HUES6 (cell line): ENCODE measurements around the gene SIN3B.

Experiments
- H3K27ac ChIP-seq: 2 replicates; pipeline ENCODE4 v1.7.0; 2013; ENCODE audit warnings: low read depth, mild to moderate bottlenecking, low read length, inconsistent platforms
- H3K27me3 ChIP-seq: 2 replicates; pipeline ENCODE4 v1.6.1; 2013; ENCODE audit warnings: low read length; ENCODE audit not compliant: control insufficient read depth, insufficient read depth
- H3K36me3 ChIP-seq: 2 replicates; pipeline ENCODE4 v1.6.1; 2013; ENCODE audit warnings: low read length; ENCODE audit not compliant: control insufficient read depth, insufficient read depth
- H3K4me1 ChIP-seq: 2 replicates; pipeline ENCODE4 v1.6.1; 2013; ENCODE audit warnings: low read length; ENCODE audit not compliant: control insufficient read depth, insufficient read depth
- H3K4me3 ChIP-seq: 2 replicates; pipeline ENCODE4 v1.5.1; 2013; ENCODE audit warnings: low read depth, low read length
- H3K9ac ChIP-seq: one replicate; pipeline ENCODE4 v1.6.1; 2013; ENCODE audit warnings: mild to moderate bottlenecking, low read length
- H3K9me3 ChIP-seq: 2 replicates; pipeline ENCODE4 v1.6.1; 2013; ENCODE audit warnings: low read depth, low read length; ENCODE audit not compliant: control insufficient read depth, insufficient read depth

SIN3B gene

DNA sequence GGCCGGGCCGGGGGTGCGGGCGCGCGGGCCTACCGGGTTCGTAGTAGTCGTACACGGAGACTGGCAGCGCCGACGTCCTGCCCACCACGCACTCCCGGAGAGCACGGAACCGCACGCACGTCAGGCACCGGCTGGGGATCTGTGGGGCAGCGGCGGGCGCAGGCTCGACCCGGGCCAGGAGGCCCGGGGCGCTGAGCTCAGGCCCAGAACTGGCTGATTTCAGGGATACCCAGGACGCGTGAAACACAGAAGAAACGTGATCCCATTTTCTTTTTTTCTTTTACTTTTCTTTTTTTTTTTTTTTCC, 68.6 kb downstream of the SIN3B start:
- Histone ChIP-seq H3K27ac (no peak overlapping the region), H3K9me3 (no peaks in the 10 kb centered on the region), H3K4me1 (no peaks in the 10 kb centered on the region), H3K27me3 (peaks cover 15% of the 10 kb centered on the region), H3K9ac (peak overlapping the region; percentile 13), H3K4me3 (peak overlapping the region; percentile 63), H3K36me3 (no peaks in the 10 kb centered on the region)

DNA sequence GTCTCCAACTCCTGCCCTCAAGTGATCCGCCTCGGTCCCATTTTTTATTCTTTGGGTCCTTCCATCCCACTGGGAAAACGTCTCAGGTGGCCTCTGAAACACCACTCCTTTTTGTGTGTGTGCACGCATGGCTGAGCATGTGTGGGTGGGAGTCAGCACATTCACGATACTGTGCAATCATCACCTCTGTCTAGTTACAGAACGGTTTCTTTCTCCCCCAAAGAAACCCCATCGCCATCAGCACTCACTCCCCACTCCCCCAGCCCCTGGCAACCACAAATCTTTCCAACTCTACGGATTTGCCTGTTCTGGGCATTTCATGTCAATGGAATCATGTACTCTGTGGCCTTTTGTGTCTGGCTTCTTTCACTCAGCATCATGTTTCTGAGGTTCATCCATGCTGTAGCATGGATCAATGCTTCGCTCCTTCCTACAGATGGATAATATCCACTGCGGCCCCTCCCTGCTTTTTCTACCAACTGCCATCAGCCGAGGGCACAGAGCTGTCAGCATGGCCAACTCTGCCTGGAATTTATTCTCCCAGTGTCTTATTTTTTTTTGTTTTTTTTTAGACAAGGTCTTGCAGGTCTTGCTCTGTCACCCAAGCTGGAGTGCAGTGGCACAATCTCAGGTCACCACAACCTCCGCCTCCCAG, 69.3 kb downstream of the SIN3B start:
- peaks cover 15% of the 10 kb centered on the region for H3K27me3 ChIP-seq
- no peak overlapping the region for H3K9ac ChIP-seq
- no peaks in the 10 kb centered on the region for H3K36me3 ChIP-seq
- no peak overlapping the region for H3K4me3 ChIP-seq
- no peaks in the 10 kb centered on the region for H3K9me3 ChIP-seq
- H3K27ac ChIP-seq = no peak overlapping the region
- H3K4me1 ChIP-seq = no peaks in the 10 kb centered on the region

DNA sequence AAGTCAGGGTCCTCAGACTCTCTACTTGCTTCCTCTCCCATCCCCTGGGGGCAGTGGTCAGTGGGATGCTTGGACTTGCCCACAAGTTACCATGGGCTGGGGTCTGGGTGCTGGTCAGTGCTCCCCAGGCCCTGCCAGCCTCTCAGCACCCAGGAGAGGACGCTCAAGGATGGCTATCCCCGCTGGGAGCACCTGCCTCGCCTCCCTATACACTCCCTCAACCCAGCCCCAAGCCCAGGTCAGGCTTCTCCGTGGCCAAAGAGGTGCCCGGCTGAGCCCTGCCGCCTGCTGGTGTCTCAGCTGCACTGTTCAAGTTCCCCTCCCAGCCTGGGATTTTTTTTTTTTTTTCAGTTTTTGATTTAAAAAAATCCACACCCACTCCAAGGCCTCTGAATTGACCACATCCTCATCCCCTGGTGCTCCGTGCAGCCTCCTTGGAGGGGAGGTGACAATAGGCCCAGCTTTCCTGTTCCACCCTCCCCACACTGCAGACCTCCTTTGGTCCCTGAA, 70.4 kb downstream of the SIN3B start:
- Histone ChIP-seq H3K9ac (no peak overlapping the region), H3K4me1 (no peaks in the 10 kb centered on the region), H3K27ac (no peak overlapping the region), H3K4me3 (no peak overlapping the region), H3K27me3 (peaks cover 15% of the 10 kb centered on the region), H3K36me3 (no peaks in the 10 kb centered on the region), H3K9me3 (no peaks in the 10 kb centered on the region)

DNA sequence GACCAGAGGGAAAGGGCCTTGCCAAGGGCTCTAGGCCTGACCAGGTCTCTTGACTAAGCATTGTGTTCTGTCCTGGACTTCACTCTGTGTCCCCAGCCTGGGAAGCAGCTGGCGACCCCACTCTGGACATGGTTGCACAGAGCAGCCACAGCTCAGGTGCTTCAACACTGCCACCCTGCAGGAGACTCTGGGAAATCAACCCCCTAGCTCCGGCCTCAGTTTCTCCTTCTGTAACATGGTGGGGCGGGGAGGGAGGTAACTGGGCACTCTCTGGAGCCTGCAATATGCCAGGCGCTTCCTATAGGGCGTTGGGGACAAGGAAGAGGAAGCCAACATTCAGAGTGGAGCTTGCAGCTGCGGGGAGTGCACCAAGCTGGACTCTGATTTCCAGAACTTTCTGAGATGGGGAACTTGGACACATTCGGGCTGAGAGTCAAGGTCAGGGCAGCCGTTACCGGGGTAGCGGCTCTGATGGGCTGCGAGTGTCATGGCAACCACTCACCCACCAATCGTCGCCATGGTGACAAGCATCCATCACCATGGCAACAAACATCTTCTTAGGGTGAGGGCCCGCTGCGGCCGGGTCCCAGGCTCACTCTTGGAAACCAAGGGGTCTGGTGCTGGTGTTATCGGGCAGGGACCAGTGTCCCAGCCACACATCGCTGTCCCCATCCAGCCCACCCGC, 72.4 kb downstream of the SIN3B start:
- Histone ChIP-seq H3K27me3 (peaks cover 15% of the 10 kb centered on the region), H3K4me3 (no peak overlapping the region), H3K9ac (no peak overlapping the region), H3K27ac (no peak overlapping the region), H3K36me3 (no peaks in the 10 kb centered on the region), H3K9me3 (no peaks in the 10 kb centered on the region), H3K4me1 (no peaks in the 10 kb centered on the region)

DNA sequence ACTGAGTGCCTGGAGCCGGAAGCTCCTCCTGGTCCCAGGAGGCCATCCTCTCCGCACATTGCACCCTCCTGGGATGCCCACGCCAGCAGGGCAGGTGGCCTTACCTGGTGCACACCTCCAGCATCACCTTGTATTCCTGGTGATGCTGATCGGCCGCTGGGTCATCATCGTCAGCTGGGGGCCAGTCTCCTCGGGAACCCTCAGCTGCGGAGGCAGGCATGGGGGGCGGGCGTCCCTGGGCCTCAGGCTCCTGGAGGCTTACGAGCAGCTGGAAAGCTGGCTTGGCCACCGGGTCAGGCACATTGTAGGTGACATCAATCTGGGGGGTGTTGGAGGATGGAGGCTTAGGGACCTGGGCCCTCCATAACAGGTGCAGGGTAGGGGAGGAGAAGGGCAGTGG, 73.3 kb downstream of the SIN3B start:
- no peaks in the 10 kb centered on the region for H3K36me3 ChIP-seq
- H3K9me3 ChIP-seq = no peaks in the 10 kb centered on the region
- H3K27me3 ChIP-seq = peaks cover 14% of the 10 kb centered on the region
- no peak overlapping the region for H3K4me3 ChIP-seq
- H3K27ac ChIP-seq = no peak overlapping the region
- H3K4me1 ChIP-seq = no peaks in the 10 kb centered on the region
- no peak overlapping the region for H3K9ac ChIP-seq

DNA sequence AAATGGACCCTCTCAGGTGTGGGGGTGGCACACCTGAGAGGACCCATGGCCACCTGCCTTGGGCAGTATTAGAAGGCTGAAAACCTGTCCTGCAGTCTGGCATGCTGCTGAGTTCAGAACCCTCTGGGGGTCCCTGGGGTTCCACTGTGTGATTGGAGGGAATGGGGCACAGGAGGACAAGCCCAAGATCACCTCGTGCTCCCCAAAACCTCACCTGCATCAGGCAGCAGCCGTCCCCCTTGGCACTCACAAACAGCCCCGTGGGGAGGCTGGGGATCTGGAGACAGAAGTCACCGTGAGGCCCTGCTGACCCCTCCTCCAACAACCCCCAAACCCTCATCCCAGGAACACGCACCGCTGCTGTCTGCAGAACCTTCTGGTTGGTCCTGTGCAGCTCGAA, 74.1 kb downstream of the SIN3B start:
- Histone ChIP-seq H3K27ac (no peak overlapping the region), H3K36me3 (no peaks in the 10 kb centered on the region), H3K9me3 (no peaks in the 10 kb centered on the region), H3K4me1 (no peaks in the 10 kb centered on the region), H3K27me3 (peaks cover 6% of the 10 kb centered on the region), H3K4me3 (no peak overlapping the region), H3K9ac (no peak overlapping the region)

DNA sequence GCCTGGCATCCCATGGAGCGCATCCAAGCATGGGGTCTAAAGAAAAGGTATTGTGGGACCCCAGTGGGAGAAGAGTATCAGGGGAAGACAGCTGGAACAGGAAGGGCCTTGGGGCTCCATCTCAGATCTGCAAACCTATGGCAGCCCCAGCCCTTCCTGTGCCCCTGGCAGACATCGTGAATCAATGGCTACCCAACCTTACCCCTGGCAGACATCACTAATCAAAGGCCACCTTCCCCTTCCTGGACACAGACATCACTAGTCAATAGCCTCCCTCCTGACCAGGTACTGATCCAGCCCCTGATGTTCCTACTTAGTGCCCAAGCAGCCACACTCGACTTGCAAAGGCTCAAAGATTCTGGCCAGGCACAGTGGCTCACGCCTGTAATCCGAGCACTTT, 75.4 kb downstream of the SIN3B start:
- no peaks in the 10 kb centered on the region for H3K36me3 ChIP-seq
- no peaks in the 10 kb centered on the region for H3K4me1 ChIP-seq
- H3K4me3 ChIP-seq = no peak overlapping the region
- H3K9me3 ChIP-seq = no peaks in the 10 kb centered on the region
- no peak overlapping the region for H3K9ac ChIP-seq
- no peaks in the 10 kb centered on the region for H3K27me3 ChIP-seq
- H3K27ac ChIP-seq = no peak overlapping the region

DNA sequence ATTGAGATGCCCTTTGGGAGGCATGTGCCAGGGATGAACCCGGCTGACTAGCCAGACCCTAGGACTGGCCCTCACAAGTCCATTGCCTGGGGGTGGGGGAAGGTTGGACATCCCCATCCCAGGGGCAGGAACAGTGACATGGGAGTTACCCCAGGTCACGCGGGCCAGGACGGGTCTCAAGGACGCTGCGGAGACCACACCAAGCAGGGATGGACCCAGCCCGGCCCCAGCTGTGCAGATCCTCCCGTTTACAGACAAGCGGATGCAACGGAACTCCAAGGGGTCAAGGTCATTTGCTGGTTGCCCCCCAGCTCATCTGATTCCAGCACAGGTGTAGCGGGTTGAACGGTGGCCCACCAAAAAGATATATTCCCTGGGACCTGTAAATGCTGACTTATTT, 79.6 kb downstream of the SIN3B start:
- H3K27ac ChIP-seq = no peak overlapping the region
- no peak overlapping the region for H3K4me3 ChIP-seq
- no peak overlapping the region for H3K9ac ChIP-seq
- no peaks in the 10 kb centered on the region for H3K4me1 ChIP-seq
- no peaks in the 10 kb centered on the region for H3K27me3 ChIP-seq
- no peaks in the 10 kb centered on the region for H3K36me3 ChIP-seq
- peaks cover 16% of the 10 kb centered on the region for H3K9me3 ChIP-seq

DNA sequence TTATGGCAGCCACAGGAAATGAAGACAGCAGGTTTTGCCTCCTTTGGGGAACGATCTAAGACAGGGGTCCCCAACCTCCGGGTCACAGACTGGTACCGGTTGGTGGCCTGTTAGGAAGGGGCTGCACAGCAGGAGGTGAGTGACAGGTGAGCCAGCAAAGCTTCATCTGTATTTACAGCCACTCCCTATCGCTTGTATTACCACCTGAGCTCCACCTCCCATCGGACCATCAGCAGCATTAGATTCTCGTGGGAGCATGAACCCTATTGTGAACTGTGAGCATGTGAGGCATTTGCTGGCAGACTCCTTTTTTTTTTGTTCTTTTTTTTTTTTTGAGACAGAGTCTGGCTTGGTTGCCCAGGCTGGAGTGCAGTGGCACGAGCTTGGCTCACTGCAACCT, 81.8 kb downstream of the SIN3B start:
- no peak overlapping the region for H3K9ac ChIP-seq

DNA sequence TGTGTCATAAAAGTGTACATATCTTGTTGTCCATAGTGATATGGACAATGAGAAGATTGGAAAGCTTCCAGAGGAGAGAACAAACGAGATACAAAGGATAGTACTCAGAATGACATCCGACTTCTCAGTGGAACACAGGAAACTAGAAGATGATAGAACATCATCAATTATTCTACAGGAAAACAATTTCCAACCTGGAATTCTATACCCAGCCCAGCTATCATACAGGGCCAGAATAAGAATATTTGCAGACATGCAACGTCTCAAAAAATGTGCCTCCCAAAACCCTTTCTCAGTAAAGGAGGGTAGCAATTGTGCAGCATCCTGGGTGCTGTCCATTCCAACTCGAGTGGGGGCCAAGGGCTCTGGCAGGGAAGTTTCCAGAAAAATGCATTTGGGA, 83.6 kb downstream of the SIN3B start:
- Histone ChIP-seq H3K27ac (no peak overlapping the region), H3K4me1 (no peaks in the 10 kb centered on the region), H3K36me3 (no peaks in the 10 kb centered on the region), H3K27me3 (no peaks in the 10 kb centered on the region), H3K9ac (no peak overlapping the region), H3K9me3 (peaks cover 19% of the 10 kb centered on the region), H3K4me3 (no peak overlapping the region)

More for the DNA sequence above, 81.8 kb downstream of the SIN3B start:
- Histone ChIP-seq H3K36me3 (no peaks in the 10 kb centered on the region), H3K4me1 (no peaks in the 10 kb centered on the region), H3K9me3 (peaks cover 19% of the 10 kb centered on the region), H3K4me3 (no peak overlapping the region), H3K27ac (no peak overlapping the region), H3K27me3 (no peaks in the 10 kb centered on the region)

DNA sequence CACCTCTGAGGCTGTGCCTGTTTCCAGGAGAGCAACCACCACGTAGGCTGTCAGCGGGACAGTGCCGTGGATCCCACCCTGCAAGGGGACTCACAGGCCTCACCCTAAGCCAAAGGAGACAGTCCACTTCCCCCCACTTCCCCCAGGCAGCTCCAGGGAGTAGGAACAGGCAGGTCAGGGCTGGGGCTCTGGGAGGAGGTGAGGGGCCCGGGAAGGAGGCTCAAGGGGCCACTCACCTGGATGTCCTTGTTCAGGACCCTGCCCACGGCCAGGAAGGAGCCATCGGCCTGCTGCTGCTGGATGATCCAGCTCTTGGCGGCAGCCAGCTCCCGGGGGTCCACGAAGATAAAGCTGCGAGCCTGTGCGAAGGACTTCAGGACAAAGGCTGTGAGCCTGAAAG, 85.2 kb downstream of the SIN3B start:
- H3K9ac ChIP-seq = no peak overlapping the region
- H3K4me1 ChIP-seq = no peaks in the 10 kb centered on the region
- H3K4me3 ChIP-seq = no peak overlapping the region
- no peak overlapping the region for H3K27ac ChIP-seq
- no peaks in the 10 kb centered on the region for H3K36me3 ChIP-seq
- peaks cover 23% of the 10 kb centered on the region for H3K9me3 ChIP-seq
- no peaks in the 10 kb centered on the region for H3K27me3 ChIP-seq
